Subcutaneous adipose tissue (tissue), 4 donors: Measurements from ENCODE around the gene FBXO9. TPM values are rescaled to one million over a fixed set of nuclear protein-coding genes. Genes with fewer than 3 reads are reported as not detected.

ENCODE experiments used
- total RNA-seq, 4 donors: library from RNA; depleted of rRNA; stranded (reverse); fragments of >200 nt; gene quantifications; one replicate each; pipeline ENCODE4 v1.1.0, GENCODE V29; 2016
- TF ChIP-seq, protein P1 (sequence below): fragments of 450-650 bp; IDR thresholded peaks from one replicate; pipeline ENCODE4 v1.5.1; 2016; ENCODE audit warnings: low read depth, mild to moderate bottlenecking, control low read depth, antibody characterized with exemption, moderate library complexity

The FBXO9 gene
- total RNA-seq, 4 donors from 2014 or later, result 59.0 to 74.6 (median 69.7) TPM

DNA sequence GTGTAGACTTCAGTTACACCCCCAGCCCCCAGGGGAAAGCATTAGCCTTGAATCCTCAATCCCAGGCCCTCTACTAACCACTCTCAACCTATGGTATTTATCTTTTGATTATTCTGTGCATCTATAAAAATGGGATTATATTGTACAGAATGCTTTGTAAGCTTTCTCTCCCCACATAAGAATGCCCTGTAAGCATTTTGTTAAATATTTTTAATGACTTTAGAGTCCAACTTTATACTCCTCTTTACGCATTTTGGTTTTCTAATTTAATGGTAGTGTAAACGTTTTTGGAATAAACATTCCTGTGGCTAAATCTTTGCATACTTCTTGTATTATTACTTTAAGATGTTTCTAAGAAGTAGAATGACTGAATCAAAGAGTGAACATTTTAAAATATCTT, 35.4 kb downstream of the FBXO9 start:
- TF ChIP-seq, protein P1, sequence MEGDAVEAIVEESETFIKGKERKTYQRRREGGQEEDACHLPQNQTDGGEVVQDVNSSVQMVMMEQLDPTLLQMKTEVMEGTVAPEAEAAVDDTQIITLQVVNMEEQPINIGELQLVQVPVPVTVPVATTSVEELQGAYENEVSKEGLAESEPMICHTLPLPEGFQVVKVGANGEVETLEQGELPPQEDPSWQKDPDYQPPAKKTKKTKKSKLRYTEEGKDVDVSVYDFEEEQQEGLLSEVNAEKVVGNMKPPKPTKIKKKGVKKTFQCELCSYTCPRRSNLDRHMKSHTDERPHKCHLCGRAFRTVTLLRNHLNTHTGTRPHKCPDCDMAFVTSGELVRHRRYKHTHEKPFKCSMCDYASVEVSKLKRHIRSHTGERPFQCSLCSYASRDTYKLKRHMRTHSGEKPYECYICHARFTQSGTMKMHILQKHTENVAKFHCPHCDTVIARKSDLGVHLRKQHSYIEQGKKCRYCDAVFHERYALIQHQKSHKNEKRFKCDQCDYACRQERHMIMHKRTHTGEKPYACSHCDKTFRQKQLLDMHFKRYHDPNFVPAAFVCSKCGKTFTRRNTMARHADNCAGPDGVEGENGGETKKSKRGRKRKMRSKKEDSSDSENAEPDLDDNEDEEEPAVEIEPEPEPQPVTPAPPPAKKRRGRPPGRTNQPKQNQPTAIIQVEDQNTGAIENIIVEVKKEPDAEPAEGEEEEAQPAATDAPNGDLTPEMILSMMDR, result no peak

DNA sequence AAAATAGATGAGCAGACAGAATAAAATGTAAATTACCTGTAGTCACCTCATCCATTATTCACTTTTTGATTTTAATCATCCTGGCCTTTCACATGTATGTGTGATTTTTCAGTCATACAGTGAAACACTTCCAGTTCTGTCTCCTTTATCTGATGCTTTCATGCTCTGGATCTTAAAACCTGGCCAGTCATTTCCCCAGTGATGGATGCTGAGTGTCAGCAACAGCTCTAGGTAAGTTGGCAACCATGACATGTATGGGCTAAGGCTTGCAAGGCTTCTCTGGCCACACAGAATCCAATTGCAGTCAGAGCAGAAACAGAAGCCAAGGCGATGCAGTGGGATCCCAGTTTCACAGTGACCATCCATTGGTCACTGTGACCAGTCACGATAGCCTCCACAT, 35.8 kb downstream of the FBXO9 start:
- TF ChIP-seq, protein P1, result no peak

DNA sequence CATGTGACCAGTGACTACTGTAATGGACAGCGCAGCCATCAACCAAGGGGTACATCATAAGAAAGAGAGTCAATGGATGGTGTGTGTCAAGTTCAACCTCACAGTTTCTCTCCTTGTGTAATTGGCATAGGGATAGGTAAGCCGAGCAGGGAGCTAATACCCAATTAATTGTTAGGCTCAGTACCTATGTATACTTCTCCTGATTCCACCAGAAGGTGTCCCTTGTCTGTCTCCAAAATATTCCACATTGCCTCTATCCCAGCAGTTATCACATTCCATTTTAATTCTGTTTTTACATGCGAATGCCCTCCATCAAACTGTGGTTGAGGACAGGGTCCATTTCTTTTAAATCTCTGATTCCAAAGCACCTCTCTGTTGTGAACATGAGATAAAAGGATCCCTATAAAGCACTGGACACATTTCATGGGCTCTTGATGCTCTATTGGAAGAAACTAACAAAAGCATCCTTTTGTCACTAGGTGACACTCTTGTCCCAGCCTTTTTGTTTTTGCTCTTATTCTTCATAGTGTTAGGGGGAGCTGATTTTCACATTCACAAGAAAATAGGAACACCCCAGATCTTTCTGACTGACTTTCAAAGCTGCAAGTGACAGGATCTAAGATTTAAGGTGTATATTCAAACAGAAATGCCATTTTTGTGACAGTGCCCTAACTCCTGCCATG, 38.9 kb downstream of the FBXO9 start:
- TF ChIP-seq, protein P1, result no peak

DNA sequence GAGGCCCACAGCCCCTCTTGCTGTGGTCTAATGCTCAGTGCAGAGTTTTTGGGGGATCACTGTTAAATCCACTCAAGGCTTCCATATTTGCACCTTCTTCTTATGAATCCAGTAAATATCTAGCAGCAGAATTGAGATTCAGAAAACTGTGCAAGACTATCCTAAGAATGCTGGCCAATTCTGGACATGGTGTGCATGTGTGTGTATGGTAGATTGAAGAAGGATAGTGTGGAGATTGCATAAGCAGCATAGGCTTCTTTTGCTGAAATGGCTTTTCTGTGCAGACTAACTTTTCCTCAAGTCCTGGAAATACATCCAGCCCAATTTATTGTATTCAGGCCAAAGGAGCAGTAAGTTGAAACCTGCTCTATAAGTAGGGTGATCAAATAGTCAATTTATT, 39.7 kb downstream of the FBXO9 start:
- TF ChIP-seq, protein P1, result no peak

DNA sequence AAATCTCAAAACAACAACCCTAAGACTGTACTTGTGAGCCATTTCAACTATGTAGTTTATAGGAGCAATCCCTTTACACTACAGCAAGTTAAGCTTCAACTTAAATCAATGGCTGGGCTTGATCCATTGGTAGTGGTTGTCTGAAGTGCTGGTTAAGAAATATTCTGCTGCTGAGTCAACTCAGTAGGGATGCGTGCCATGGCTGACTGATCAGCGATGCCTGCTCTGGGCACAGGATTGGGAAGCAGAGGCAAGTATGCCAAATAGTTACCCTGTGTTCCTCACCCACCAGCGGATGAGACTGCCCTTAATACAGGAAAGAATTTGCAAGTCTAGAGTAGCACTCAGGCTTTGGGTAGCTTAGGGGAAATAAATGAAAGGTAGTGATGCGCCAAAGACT, 41.9 kb downstream of the FBXO9 start:
- TF ChIP-seq, protein P1, result no peak

DNA sequence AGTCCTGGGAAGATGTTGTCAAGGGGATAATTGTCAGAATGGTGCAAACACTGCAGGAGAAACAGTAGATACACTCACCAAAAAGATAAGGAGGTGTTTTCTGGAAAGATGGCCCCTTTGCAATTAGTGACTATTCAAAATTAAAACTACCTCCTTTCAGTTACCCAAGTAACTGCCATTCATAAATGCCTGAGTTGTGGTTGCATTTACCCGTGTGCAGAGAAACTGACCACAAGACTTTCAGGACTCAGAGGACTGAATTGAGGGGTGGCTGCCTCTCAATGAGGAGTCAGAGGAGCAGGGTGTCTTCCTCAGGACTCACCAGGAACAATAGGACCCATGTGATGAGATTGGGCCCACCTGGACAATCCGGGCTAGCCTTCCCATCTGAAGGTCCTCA, 44.4 kb downstream of the FBXO9 start:
- TF ChIP-seq, protein P1, result no peak

DNA sequence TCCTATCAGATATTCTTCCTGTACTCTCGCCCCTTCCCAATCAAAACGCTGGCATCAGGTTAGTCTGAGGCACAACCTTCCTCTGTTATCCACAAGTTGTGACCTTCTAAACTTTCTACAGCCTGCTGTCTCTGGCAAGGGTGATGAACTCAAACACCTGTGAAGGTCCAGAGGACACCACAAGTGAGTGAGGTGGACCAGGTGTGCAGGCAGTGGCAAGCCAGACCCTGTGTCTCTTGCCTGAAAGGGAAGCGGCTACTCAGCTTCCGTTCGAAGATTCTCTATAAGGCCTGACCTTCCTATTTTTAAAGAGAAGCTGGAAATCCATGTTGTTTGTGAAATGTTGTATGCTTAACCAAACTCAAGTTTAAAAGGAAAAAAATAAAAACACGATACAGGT, 46.7 kb downstream of the FBXO9 start:
- TF ChIP-seq, protein P1, result no peak
